ENCODE data around the gene SPC24.

Gene SPC24, protein sequence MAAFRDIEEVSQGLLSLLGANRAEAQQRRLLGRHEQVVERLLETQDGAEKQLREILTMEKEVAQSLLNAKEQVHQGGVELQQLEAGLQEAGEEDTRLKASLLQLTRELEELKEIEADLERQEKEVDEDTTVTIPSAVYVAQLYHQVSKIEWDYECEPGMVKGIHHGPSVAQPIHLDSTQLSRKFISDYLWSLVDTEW

DNA sequence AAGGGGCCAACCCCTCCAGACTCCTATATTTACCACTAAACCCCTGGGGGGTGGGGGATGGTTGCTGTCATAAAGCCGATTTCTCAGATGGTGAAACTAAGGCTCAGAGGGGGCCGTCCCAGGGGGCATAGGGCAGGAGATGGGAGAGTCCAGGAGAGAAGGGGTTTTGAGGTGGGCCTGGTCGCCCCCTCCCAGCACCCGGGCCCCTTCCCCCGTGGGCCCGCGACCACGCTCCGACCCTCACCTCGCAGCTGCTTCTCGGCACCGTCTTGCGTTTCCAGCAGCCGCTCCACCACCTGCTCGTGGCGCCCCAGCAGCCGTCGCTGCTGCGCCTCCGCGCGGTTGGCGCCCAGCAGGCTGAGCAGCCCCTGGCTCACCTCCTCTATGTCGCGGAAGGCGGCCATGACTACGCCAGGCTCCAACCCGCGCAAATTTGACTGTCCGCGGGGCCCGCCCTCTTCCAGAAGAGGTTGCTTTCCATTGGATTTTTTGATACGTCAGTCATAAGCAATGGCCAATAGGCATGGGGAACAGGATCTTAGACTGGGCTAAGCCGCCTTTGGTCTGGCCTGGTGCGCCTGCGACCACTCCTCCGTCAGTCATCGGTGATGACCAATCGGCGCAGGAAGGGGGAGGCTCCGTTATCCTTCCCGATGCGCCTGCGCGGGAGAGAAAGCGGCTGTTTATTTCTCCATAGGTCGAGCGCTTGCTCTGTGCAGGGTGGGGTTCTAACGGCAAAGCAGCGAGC lies at the start of gene SPC24:
SPC24 (minus strand) TSS at position 410 of the 748 bp plus-strand sequence; CDS start at position 404, 6 bp downstream.
- DNase-seq (ENCODE audit: low read depth in 1 of 2, low spot score in 1 of 2), result peak; percentile 71 to 84

DNA sequence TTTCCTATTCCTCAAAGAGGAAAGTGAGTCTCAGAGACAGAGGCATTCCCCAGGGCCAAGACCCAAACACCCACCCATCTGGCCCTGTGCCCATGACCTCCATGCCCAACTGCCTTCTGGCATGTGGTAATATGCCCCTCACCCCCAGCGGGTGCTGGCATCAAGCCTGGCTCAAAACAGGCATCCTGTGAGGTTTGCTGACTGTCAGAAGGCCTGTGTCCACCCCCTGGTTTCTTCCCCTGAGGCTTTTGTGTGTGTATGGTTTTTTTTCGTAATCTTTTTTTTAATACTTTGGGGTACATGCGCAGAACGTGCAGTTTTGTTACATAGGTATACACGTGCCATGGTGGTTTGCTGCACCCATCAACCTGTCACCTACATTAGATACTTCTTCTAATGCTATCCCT lies 49.4 kb upstream of the SPC24 start:
- no peak for DNase-seq (ENCODE audit: low read depth in 1 of 2, low spot score in 1 of 2)

DNA sequence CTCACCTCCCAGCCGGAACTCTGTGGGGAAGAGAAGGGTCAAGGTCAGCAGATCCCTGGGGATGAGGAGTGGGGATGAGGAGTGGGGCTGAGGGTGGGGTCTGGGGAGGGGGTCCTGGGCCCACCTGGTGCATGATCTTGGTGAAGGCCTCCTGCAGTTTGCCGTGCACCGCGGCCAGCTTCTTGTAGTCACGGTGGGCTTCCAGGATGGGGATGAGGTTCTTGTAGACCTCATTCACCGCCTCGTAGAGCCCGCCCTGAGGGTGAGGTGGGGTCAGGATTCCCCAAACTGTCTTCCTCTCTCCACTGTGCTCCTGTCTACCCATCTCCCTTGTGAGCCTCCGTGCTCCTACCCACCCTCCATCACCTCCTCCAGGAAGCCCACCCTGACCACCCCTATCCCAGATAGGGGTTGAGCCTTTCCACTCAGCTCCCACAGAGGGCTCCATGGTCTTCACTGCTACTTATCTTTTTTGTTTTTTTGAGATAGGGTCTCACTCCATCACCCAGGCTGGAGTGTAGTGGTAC lies 48.6 kb upstream of the SPC24 start:
- no peak for DNase-seq (ENCODE audit: low read depth in 1 of 2, low spot score in 1 of 2)

DNA sequence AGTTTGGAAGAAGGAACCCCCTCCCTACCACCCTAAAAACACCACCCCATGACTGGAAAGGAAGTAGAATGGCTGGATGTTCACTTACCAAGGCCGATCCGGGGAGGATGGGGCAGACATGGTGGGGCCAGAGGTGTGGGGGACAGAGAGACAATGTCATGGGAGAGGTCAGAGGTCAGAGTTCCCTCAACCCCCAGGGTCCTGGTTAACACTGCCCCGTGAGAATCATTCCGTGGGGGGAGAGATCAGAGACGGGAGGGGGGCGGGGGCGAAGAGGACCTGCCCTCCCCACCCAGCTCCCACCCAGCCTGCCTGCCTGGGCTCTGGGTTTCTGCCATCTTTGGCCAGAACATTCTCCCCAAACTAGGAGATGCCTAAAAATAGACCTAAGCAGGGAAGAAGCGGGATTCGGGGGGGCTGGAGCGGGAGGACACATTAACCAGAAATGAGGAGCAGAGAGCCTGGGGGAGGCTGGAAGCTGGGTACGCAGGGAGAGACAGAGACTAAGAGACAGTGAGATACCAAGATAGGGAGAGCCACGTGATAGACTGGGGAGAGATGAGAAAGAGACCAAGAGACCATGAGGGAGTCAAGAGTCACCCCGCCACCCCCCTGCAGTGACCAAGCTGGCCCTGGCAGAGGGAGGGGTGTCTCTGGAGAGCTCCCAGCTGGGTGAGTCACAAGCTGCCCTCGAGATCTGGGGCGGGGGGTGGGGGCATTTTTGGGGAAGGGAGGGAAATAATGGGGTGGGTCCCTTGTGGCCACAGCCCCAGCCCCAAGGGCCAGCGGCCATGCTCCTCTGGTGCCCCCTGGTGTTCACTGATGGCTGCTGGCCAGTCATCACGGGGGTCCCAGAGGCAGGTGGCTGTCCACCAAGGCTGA lies 47.9 kb upstream of the SPC24 start:
- peak in 1 of 2 donors; percentile 15 for DNase-seq (ENCODE audit: low read depth in 1 of 2, low spot score in 1 of 2)

DNA sequence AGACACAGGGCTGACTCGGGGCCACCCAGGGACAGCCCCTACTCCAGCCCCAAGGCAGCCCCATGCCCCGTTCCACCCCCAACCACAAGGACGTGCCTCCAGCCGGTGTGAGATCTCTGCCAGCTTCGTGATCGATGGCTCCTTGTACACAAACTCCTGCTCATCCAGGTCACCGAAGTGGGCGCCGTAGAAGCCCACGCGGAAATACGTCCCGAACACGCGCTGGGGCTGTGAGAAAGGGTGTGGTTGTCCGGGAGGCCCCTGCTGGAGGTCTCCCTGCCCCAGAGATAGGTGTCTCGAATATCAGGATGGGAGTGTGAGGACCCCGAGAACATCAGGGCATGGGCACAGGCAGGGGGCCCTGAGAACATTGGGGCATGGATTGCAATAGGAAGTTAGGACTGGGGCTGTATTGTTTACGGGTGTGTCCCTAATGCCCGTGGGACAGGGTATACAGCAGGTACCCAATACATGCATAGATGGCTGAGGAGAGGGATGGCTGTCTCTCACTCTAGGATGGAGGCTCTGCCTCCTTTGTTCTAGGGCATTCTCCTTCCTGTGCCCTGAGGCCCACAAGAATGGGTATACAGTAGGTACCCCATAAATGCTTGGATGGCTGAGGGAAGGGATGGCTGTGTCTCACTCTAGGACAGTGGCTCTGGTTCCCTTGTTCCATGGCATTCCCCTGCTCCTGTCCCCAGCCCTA lies 47.1 kb upstream of the SPC24 start:
- no peak for DNase-seq (ENCODE audit: low read depth in 1 of 2, low spot score in 1 of 2)

DNA sequence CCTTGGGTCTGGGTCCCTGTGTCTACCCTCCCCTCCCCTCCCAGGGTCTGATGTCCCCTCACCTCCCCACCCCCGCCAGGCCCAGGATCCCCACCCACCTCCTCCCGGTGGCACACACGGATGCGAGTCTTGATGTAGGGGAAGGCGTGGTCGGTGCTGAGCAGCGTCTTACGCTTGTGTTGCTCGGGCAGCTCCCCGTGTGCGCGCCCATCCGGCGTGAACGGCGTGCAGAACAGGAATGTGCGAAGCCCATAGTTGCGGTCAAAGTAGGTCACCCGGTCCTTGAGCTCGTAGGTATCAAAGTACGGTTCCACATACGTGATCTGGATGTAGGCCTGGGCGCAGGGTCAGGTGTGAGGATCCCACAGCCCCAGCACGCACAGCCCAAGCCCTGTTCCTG lies 46.2 kb upstream of the SPC24 start:
- DNase-seq (ENCODE audit: low read depth in 1 of 2, low spot score in 1 of 2), result no peak

DNA sequence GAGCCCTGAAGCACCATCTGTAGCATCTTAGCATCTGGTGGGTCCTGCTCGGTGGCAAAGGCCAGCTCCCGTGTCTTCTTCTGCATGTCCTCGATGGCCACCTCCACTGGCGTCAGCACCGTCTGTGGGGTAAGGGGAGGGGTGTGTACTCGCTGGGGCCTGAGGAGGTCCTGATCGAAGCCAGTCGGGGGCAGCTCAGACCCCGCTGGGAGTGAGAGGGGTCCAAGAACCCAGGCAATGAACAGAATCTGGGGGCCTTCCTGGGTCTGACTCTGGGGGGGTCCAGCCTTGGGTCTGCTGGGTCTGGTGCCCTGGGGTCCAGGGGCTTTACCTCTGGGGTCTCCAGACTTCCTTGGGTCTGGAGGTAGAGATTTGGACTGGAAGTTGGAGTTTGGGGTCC lies 45.3 kb upstream of the SPC24 start:
- DNase-seq (ENCODE audit: low read depth in 1 of 2, low spot score in 1 of 2), result no peak

DNA sequence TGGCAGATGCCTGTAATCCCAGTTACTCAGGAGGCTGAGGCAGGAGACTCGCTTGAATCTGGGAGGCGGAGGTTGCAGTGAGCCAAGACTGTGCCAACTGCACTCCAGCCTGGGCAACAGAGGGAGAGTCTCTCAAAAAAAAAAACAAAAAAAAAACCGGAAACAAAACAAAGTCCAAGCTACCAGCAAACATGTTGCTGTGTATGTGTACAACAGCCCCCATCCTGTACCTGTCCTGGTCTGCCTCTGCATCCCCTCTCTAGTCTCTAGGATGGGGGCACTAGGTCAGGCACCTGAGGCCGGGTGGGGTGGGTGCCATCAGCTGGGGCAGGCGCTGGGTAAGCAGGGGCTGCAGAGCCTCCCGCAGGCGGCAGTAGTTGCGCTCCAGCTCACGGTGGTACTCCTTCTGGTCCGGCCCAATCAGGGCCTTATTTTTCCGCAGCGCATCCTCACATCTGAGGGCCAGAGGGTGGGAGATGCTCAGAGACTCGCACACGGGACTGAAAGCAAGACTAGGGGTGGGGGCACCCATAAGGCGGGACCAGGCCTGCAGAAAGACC lies 44.5 kb upstream of the SPC24 start:
- no peak for DNase-seq (ENCODE audit: low read depth in 1 of 2, low spot score in 1 of 2)

DNA sequence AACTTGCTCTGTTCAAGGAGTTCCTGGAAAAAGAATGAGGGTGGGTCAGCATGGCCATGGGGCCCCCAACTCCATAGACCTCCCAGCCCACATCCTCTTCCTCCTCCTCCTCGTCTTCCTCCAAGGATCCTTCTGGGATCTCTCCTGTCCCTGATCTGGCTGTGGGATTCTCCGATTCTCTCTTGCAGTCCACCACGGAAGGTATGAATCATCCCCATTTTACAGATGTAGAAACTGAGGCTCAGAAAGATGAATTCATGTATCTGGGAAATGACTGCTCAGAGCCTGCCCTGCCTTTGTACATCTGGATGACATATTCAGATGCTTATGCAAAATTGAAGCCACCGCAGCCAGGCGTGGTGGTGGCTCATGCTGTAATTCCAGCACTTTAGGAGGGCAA lies 43.9 kb upstream of the SPC24 start:
- DNase-seq (ENCODE audit: low read depth in 1 of 2, low spot score in 1 of 2), result no peak

DNA sequence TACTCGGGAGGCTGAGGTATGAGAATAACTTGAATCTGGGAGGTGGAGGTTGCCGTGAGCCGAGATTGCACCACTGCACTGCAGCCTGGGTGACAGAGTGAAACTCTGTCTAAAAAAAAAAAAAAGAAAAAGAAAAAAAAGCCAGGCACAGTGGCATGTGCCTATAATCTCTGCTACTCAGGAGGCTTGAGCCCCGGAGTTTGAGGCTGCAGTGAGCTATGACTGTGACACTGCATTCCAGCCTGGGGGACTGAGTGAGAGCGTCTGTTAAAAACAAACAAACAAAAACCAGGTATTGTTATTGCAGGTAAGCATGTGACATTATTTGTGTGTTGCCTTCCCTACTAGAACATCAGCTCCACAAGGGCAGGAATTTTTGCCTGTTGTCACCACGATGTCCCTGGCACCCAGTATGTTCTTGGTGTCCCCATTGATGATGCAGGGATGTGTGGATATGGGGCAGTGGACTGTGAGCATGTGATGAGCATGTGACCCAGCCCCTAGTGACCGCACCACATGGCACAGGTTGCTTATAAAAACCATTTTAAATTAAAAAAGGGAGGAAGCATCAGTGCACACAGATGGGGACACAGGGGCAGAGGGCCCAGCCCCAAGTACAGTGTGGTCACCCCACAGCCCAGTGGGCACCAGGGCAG lies 43.3 kb upstream of the SPC24 start:
- DNase-seq (ENCODE audit: low read depth in 1 of 2, low spot score in 1 of 2), result no peak

DNA sequence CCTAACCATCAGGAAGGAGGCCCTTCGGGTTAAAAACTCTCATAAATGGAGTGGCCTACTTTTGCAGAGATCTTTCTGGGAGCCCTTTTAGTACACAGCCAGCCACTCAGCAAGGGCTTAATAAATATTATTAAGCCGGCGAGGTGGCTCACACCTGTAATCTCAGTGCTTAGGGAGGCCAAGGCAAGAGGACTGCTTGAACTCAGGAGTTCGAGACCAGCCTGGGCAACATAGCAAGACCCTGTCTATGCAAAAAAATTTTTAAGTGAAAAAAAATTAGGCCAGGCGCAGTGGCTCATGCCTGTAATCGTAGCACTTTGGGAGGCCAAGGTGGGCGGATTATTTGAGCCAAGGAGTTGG lies 42.6 kb upstream of the SPC24 start:
- DNase-seq (ENCODE audit: low read depth in 1 of 2, low spot score in 1 of 2), result no peak

DNA sequence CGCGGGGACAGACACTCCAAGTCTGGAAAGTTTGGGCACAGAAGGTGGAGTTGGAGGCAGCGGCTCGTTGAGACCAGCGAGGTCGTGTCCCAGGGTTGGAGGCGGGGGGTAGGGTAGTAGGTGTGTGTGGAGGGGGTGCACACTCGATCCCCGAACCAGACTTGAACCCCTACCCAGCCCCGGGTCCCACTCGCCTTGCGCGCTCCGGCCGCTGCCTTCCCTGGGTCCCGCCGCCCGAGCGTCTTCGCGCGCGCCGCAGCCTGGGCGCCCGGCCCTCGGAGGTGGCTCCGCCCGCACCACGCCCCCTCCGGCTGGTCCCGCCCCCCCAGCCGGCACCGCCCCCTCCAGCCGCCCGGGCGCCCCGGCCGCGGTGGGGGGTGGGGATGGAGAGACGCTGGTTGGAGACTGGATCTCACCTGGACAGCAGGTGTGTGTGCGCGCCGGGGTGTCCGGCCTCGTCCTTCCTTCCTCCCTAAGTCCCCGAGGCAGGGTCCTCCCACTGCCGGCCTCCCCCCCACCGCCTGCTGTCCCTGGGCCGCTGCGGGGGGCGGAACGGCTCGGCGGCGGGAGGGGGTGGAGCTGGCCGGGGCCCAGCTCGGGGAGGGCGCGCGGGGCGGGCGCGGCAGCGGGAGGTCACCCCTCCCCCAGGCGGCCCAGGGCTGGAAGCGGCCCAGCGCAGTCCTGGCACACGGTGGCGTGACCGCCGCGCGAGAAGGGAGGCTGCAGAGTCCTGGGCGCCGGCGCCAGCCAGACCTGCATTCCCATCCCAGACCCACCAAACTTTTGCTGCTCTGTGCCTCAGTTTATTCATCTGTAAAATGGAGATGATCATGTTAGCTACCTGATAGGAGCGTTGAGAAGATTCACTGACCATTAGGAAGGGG lies 42.0 kb upstream of the SPC24 start, which contains the start of gene KANK2:
KANK2 (minus strand) TSS at position 255 of the 884 bp plus-strand sequence. CDS start 3,034 bp downstream, outside the sequence.
- peak; percentile 49 to 51 for DNase-seq (ENCODE audit: low read depth in 1 of 2, low spot score in 1 of 2)

DNA sequence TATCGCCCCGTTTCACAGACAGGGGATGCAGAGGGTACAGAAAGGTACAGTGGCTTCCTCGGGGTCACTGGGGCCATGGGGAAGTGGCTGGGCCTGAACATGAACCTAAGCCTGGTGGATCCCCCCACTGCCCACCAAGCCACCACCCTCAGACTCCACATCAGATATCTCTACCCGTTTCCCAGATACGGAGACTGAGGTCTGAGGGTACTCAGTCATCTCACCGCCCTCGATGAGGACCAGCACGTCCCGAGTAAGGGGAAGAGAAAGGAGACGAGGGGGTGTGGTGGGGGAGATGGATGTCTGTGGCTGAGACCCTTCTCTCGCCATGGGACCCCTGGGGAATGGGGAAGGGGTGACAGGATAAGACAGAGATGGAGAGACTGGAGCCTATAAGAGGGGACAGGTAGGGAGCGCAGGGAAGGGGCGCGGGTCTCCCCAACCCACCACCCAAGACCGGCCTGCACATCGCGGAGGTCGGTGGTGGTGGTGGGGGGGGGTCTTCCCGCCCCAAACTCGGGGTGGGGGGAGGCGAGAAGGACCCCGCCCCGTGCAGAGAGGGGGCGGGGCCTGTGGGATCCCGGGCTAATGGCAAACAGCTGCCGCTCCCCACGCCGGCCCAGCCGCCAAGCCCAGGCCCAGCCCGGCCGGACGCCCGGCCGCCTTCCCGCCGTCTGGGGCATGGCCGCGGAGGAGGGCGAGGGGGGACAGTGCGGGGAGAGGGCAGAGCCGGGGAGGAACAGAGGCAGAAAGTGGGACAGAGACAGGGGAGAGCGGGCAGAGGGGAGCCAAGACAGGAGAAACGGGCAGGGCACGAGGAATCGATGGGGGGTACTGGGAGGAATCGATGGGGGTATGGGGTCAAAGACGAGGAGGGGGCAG lies 41.1 kb upstream of the SPC24 start:
- DNase-seq (ENCODE audit: low read depth in 1 of 2, low spot score in 1 of 2), result no peak

DNA sequence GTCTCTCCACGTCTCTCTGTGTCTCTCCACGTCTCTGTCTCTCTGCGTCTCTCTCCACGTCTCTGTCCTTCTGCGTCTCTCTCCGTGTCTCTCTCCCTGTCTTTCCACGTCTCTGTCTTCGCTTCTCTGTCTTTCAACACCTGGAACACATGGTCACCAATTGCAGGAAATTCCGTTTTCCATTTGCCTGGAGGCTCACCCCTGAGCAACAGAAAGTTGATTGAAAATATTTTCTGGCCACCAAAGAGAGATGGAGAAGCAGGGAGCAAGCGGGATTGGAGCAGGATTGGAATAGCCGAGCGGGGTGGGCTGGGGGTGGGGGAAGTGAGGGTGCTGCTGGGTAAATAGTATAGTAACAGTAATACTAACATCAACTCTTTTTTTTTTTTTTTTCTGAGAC lies 40.1 kb upstream of the SPC24 start:
- no peak for DNase-seq (ENCODE audit: low read depth in 1 of 2, low spot score in 1 of 2)

DNA sequence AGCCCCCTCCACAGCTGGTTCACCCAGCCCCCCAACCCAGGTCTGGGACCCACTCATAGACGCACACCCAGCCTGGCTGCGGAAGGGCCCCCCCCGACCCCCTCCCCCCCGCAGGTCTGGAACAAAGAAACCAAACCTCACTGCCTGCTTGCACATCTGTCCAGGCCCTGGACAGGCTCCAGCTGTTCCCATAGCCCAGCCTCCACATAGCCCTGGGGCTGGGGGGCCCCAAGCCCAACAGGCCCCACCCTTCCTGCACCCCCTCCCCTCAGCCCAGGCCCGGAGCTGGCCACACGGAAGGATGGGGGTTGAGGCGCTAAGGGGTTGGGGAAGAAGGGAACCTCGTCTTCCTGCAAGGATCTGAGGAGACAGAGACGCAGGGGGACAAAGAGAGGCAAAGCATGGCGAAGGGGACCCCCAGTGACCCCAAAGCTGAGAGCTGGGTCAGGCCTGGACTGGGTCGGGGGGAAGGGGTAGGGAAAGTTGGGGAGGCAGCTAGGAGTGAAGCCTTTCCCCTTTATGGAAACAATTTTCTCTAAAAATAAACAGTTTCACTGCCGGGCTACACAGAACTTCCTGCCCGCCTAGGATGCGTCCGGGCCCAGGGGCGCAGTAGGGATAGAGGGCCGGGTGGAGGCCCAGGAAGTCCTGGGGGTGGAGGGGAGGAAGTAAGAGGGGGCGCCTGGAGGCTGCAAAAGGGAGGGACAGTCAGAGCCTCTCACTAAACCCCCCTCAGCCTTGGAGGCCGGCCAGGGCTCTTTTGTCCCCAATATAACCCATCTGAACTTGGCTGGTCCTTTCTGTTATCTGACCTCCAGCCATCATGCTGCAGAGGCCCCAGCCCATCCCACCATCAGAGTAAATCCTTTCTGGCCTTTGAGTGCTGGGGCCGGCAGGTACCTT lies 39.3 kb upstream of the SPC24 start:
- DNase-seq (ENCODE audit: low read depth in 1 of 2, low spot score in 1 of 2), result no peak

DNA sequence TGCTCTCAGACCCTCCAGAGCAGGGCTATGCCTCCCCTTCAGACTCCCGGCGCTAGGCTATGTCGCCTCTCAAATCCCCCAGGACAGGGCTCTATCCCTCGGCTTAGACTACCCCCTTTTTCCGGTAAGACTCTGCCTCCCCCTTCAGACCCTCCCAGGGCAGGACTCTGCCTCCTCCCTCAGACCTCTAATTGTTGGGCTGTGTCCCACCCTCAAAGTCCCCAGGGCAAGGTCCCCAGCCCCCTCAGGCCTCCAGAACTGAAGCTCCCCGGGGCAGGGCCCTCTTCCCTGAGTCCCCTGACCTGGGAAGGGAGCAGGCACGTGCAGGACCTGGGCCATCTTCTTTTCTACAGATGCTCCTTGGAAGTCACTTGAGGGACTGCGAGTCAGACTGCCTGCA lies 38.6 kb upstream of the SPC24 start:
- no peak for DNase-seq (ENCODE audit: low read depth in 1 of 2, low spot score in 1 of 2)
